Stomach (tissue), 4 donors: ENCODE data around the gene EXT2.

Experiments used
- EP300 ChIP-seq: sonication (generic); formaldehyde crosslinking; IDR thresholded peaks from one replicate; pipeline ENCODE4 v1.6.1; 2017; ENCODE audit warnings: antibody characterized with exemption
- POLR2A ChIP-seq, 4 donors: fragments of 450-650 bp; IDR thresholded peaks; one replicate each; pipeline ENCODE4 v1.6.1; 2016; ENCODE audit warnings: antibody characterized with exemption in 4 of 4, control low read depth in 2 of 4, mild to moderate bottlenecking in 1 of 4, moderate library complexity in 1 of 4
- POLR2AphosphoS5 ChIP-seq, 3 donors: sonication (generic); formaldehyde crosslinking; IDR thresholded peaks; one replicate each; pipeline ENCODE4 v1.6.1; 2016; ENCODE audit warnings: antibody characterized with exemption in 3 of 3
- TF ChIP-seq, protein P1 (sequence below), 7 experiments: fragments of 450-650 bp in 4 of 7; fragments of 200-600 bp in 3 of 7; sonication (generic) in 3 of 7; IDR thresholded peaks; one replicate each; pipeline ENCODE4 v1.5.1; 2016 to 2019; ENCODE audit warnings: antibody characterized with exemption in 7 of 7, control low read depth in 2 of 7, mild to moderate bottlenecking in 1 of 7

DNA sequence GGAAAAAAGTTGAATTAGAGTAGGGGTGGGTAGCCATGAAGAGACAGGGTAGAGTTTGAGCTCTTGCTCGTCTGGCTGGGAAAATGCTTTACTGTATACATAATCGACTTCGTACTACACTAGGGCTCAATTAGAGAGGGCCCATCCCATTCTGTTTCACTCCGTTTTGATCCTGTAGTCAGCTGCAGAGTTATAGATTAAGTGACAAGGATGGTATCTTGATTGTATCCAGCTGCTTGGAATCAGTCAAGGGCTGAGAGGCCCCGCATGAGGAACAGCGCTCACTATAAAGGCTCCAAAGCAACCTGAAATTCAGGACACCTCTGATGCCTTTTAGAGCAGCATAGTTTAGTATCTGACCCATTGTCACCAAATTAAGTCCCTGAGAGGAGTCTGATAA, 132.9 kb downstream of the EXT2 start:
- TF ChIP-seq POLR2A (IDR thresholded peaks at IDR 0.05) (no peak), POLR2AphosphoS5 (IDR thresholded peaks at IDR 0.05) (no peak), EP300 (no peak)
- TF ChIP-seq, protein P1, sequence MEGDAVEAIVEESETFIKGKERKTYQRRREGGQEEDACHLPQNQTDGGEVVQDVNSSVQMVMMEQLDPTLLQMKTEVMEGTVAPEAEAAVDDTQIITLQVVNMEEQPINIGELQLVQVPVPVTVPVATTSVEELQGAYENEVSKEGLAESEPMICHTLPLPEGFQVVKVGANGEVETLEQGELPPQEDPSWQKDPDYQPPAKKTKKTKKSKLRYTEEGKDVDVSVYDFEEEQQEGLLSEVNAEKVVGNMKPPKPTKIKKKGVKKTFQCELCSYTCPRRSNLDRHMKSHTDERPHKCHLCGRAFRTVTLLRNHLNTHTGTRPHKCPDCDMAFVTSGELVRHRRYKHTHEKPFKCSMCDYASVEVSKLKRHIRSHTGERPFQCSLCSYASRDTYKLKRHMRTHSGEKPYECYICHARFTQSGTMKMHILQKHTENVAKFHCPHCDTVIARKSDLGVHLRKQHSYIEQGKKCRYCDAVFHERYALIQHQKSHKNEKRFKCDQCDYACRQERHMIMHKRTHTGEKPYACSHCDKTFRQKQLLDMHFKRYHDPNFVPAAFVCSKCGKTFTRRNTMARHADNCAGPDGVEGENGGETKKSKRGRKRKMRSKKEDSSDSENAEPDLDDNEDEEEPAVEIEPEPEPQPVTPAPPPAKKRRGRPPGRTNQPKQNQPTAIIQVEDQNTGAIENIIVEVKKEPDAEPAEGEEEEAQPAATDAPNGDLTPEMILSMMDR (IDR thresholded peaks at IDR 0.05): no peak
